GM12872 (cell line): ENCODE measurements around the gene VSTM1.
A peak's percentile ranks its signal among the peaks of the same experiment; 100 is the strongest.

Experiments used
- CTCF ChIP-seq: IDR thresholded peaks from 3 replicates; pipeline ENCODE4 v1.5.1; 2011; ENCODE audit warnings: low read depth, mild to moderate bottlenecking, low read length, moderate library complexity; ENCODE audit not compliant: insufficient read depth

The VSTM1 gene

GRCh38 chr19:54042989-54043388, 20.7 kb downstream of the VSTM1 start:
- no peak for TF ChIP-seq CTCF

GRCh38 chr19:54041969-54042606, 21.6 kb downstream of the VSTM1 start:
- TF ChIP-seq CTCF: no peak

- no peak for TF ChIP-seq CTCF
Observed at GRCh38 chr19:54040003-54040402, 23.7 kb downstream of the VSTM1 start.

- TF ChIP-seq CTCF: no peak
Observed at GRCh38 chr19:54035215-54036178, 28.2 kb downstream of the VSTM1 start.

- no peak for TF ChIP-seq CTCF
Observed at GRCh38 chr19:54030895-54031586, 32.7 kb downstream of the VSTM1 start.

- peak; percentile 44; the same call in 2 of the 3 replicates for TF ChIP-seq CTCF
Observed at GRCh38 chr19:54029930-54030490, 33.7 kb downstream of the VSTM1 start.

GRCh38 chr19:54029301-54029700, 34.4 kb downstream of the VSTM1 start:
- no peak for TF ChIP-seq CTCF
